Astrocyte of the spinal cord (primary cell): ENCODE results near the gene TCEA3.

Experiments
- DNase-seq: peaks from one replicate; pipeline ENCODE4 v3.0.0; 2011; ENCODE audit warnings: low read depth, low spot score
- H3K4me3 ChIP-seq: 2 replicates; pipeline ENCODE4 v1.5.1; 2011; ENCODE audit warnings: low read depth, mild to moderate bottlenecking, low read length, moderate library complexity
- CTCF ChIP-seq: IDR thresholded peaks from 2 replicates; pipeline ENCODE4 v1.5.1; 2012; ENCODE audit warnings: low read depth, mild to moderate bottlenecking, low read length, inconsistent platforms
- in situ Hi-C: cut with HindIII; loops from 2 replicates; pipeline ENCODE4 v1.10.0; 2017; ENCODE audit warnings: low sequenced_read_pairs

TCEA3 gene

GRCh38 chr1:23441446-23442148, 17.0 kb upstream of the TCEA3 start:
- H3K4me3 ChIP-seq: no peak overlapping the region
- DNase-seq: no peak
- no peak for TF ChIP-seq CTCF
- in situ Hi-C loops: no loop called here

GRCh38 chr1:23438545-23438944, 14.0 kb upstream of the TCEA3 start:
- no peak for DNase-seq
- in situ Hi-C loops: no loop called here
- no peak overlapping the region for H3K4me3 ChIP-seq
- TF ChIP-seq CTCF: no peak

- no peak for TF ChIP-seq CTCF
- no peak for DNase-seq
- in situ Hi-C loops: no loop called here
- H3K4me3 ChIP-seq: no peak overlapping the region
These were observed 12.8 kb upstream of the TCEA3 start for GRCh38 chr1:23437355-23437664.

- no peak for DNase-seq
- no peak for TF ChIP-seq CTCF
- in situ Hi-C loops: no loop called here
- no peak overlapping the region for H3K4me3 ChIP-seq
These were observed 12.2 kb upstream of the TCEA3 start for GRCh38 chr1:23436520-23437354.

GRCh38 chr1:23434260-23434775, 9.8 kb upstream of the TCEA3 start:
- no peak overlapping the region for H3K4me3 ChIP-seq
- in situ Hi-C loops: no loop called here
- TF ChIP-seq CTCF: no peak
- DNase-seq: no peak

GRCh38 chr1:23433122-23433521, 8.6 kb upstream of the TCEA3 start:
- no peak overlapping the region for H3K4me3 ChIP-seq
- in situ Hi-C loops: no loop called here
- no peak for DNase-seq
- TF ChIP-seq CTCF: no peak
